ENCODE measurements around the gene SLC12A7.
A peak's percentile ranks its signal among the peaks of the same experiment; 100 is the strongest.
"Not testable (repeated sequence)": the region's sequence is repeated elsewhere in the genome, so short reads cannot be mapped to it uniquely, and the experiment has no call there.

The SLC12A7 gene

DNA sequence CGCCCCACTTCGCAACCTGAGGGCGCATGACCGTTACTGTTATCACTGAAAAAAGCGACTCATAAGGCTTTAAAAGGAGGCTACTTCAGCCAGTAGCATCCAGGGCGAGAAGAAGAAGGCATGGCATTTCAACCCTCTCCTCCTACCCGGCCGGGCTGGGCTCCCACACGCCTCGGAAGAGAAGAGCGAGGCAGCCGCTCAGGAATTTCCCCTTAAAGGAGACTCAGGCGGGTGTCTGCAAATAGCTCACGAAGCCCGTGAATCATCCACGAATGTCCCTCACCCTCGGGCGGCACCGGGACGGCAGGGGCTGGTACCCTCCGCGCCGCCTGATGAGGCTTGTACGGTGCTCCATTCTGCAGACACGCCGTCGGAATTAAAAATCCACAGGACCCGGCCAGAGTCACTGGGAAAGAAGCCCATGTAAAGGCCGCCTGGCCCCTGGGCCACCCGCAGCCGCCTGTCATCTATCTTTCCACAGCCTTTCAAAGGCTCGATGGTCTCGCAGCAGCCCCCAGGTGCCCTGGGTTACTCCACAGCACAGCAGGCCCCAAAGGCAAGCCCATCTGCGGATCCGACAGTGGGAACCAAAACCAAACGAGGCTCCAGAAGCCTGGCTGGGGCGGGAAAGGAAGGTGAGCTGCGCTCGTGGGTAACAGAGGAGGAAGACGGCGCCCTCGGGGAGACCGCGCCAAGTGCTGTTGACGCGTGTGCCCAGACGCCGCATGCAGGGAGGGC, 11.8 kb downstream of the SLC12A7 start:
- no peaks in the 10 kb centered on the region for H3K9me3 ChIP-seq (ENCODE audit: control insufficient read depth, insufficient read depth, low read length)
- peaks cover 4% of the 10 kb centered on the region; the same call in 1 of the 2 replicates for H3K36me3 ChIP-seq (ENCODE audit: control insufficient read depth, insufficient read depth, low read length)
- peaks cover 52% of the 10 kb centered on the region for H3K4me1 ChIP-seq (ENCODE audit: control insufficient read depth, insufficient read depth, low read length)
- H3K27ac ChIP-seq (ENCODE audit: low read depth, low read length), result peak overlapping the region; percentile 40
- no peak overlapping the region for H3K9ac ChIP-seq (ENCODE audit: low read depth, low read length)
- no peaks in the 10 kb centered on the region for H3K27me3 ChIP-seq (ENCODE audit: control insufficient read depth, insufficient read depth, low read length)
- H3K4me3 ChIP-seq (ENCODE audit: low read depth, low read length), result no peak overlapping the region

DNA sequence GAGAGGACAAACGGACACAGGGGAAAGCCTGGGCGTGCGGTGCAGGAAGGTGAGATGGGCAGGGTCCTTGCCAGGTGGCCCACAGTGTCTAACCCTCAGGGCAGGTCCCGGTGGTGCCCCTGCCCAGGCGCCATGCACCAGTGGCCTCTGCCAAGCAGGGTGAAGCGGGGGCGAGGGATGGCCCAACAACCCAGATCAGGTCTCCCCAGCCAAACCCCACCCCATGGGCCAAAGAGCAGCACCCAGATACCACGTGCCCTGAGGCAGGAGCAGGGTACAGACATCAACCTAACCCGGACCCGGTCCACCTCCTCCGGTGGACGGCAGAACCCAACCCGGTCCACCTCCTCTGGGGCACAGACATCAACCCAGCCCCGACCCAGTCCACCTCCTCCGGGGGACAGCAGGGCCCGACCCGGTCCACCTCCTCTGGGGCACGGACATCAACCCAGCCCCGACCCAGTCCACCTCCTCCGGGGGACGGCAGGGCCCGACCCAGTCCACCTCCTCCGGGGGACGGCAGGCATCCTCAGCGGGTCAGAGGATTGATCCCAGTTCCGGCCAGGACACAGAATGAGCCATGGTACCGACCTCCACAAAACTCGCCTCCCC, 12.8 kb downstream of the SLC12A7 start:
- Histone ChIP-seq H3K9ac (ENCODE audit: low read depth, low read length) (no peak overlapping the region), H3K4me1 (ENCODE audit: control insufficient read depth, insufficient read depth, low read length) (peaks cover 50% of the 10 kb centered on the region), H3K9me3 (ENCODE audit: control insufficient read depth, insufficient read depth, low read length) (no peaks in the 10 kb centered on the region), H3K27me3 (ENCODE audit: control insufficient read depth, insufficient read depth, low read length) (no peaks in the 10 kb centered on the region), H3K36me3 (ENCODE audit: control insufficient read depth, insufficient read depth, low read length) (peaks cover 4% of the 10 kb centered on the region; the same call in 1 of the 2 replicates), H3K27ac (ENCODE audit: low read depth, low read length) (peak overlapping the region; percentile 40), H3K4me3 (ENCODE audit: low read depth, low read length) (no peak overlapping the region)

DNA sequence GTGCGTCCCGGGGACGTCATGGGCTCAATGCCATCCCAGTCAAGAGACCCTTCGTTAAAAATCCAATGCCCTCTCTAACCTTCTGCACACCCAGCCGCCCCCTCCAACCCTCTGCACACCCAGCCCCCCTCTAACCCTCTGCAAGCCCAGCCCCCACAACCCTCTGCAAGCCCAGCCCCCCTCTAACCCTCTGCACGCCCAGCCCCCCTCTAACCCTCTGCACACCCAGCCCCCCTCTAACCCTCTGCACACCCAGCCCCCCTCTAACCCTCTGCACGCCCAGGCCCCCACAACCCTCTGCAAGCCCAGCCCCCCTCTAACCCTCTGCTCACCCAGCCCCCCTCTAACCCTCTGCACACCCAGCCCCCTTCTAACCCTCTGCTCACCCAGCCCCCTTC, 13.9 kb downstream of the SLC12A7 start:
- H3K4me3 ChIP-seq (ENCODE audit: low read depth, low read length); H3K27ac ChIP-seq (ENCODE audit: low read depth, low read length); H3K9ac ChIP-seq (ENCODE audit: low read depth, low read length); H3K27me3 ChIP-seq (ENCODE audit: control insufficient read depth, insufficient read depth, low read length); H3K36me3 ChIP-seq (ENCODE audit: control insufficient read depth, insufficient read depth, low read length); H3K9me3 ChIP-seq (ENCODE audit: control insufficient read depth, insufficient read depth, low read length): not testable (repeated sequence)
- H3K4me1 ChIP-seq (ENCODE audit: control insufficient read depth, insufficient read depth, low read length), result peaks cover 46% of the 10 kb centered on the region

DNA sequence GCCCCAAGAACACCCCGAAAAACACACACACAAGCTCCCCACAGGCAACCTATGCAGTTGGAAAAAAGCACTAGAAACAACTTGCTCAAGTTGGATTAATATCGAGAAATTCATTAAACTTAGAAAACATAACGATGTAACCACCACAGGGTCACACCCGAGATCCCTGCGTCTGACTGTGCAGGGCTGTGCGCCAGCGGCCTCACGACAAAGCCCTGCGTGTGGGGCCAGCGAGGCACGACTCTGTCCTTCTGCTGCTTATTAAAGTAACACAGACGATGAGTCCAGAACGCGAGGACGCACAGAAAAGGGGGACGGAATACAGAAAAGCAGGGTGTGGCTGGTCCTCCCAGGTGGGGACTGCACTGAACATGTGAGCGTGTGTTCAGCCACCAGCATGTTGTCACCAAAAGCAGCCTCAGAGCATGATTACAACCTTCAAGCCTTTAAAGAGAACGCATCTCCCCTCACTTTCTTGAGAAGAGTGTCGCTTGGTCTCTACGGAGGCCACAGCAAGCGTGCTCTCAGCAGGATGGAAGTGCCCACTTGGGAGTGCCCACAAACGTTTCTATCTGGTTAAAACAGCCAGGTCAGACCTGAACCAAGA, 14.4 kb downstream of the SLC12A7 start:
- H3K27me3 ChIP-seq (ENCODE audit: control insufficient read depth, insufficient read depth, low read length), result no peaks in the 10 kb centered on the region
- no peak overlapping the region for H3K9ac ChIP-seq (ENCODE audit: low read depth, low read length)
- peaks cover 43% of the 10 kb centered on the region for H3K4me1 ChIP-seq (ENCODE audit: control insufficient read depth, insufficient read depth, low read length)
- peaks cover 7% of the 10 kb centered on the region; the same call in 1 of the 2 replicates for H3K36me3 ChIP-seq (ENCODE audit: control insufficient read depth, insufficient read depth, low read length)
- no peak overlapping the region for H3K27ac ChIP-seq (ENCODE audit: low read depth, low read length)
- no peak overlapping the region for H3K4me3 ChIP-seq (ENCODE audit: low read depth, low read length)
- no peaks in the 10 kb centered on the region for H3K9me3 ChIP-seq (ENCODE audit: control insufficient read depth, insufficient read depth, low read length)

DNA sequence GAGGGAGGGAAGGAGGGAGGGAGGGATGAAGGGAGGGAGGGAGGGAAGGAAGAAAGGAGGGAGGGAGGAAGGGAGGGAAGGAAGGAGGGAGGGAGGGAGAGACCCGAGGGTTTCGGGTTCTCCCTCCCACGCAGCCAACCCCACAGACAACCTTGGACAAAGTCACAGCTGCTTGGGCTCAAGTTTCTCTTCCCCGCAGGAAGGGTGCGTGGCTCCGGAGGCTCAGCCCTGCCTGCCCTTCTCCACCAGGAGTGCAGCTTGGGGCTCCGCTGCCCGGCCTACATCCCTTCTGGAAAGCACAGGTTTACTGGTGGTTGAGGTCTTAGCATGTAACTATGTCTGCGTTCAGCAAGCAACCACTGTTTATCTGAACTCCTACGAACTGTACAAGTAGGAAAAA, 15.0 kb downstream of the SLC12A7 start:
- peaks cover 38% of the 10 kb centered on the region for H3K4me1 ChIP-seq (ENCODE audit: control insufficient read depth, insufficient read depth, low read length)
- H3K36me3 ChIP-seq (ENCODE audit: control insufficient read depth, insufficient read depth, low read length), result peaks cover 11% of the 10 kb centered on the region
- H3K27ac ChIP-seq (ENCODE audit: low read depth, low read length), result no peak overlapping the region

DNA sequence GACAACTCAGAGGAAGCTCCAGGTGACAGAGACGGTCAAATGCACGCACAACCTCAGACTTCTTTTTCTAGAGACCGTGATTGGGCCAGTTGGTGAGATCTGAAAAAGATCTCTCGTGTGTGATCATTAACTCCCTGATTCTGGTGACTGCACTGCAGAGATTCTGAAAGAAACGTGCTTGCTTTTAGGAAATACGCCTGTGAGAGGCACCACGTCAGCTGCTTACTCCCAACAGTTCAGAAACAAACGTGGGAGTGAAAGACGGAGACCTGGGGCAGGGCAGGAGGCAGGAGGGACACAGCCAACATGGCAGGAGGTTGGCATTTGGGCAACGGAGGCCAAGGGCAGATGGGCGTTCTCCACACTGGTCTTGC, 15.9 kb downstream of the SLC12A7 start:
- Histone ChIP-seq H3K27me3 (ENCODE audit: control insufficient read depth, insufficient read depth, low read length) (no peaks in the 10 kb centered on the region), H3K4me1 (ENCODE audit: control insufficient read depth, insufficient read depth, low read length) (peaks cover 32% of the 10 kb centered on the region), H3K36me3 (ENCODE audit: control insufficient read depth, insufficient read depth, low read length) (peaks cover 19% of the 10 kb centered on the region), H3K4me3 (ENCODE audit: low read depth, low read length) (no peak overlapping the region), H3K27ac (ENCODE audit: low read depth, low read length) (no peak overlapping the region), H3K9me3 (ENCODE audit: control insufficient read depth, insufficient read depth, low read length) (no peaks in the 10 kb centered on the region), H3K9ac (ENCODE audit: low read depth, low read length) (no peak overlapping the region)

More for the DNA sequence above, 15.0 kb downstream of the SLC12A7 start:
- no peaks in the 10 kb centered on the region for H3K27me3 ChIP-seq (ENCODE audit: control insufficient read depth, insufficient read depth, low read length)
- H3K4me3 ChIP-seq (ENCODE audit: low read depth, low read length), result no peak overlapping the region
- no peaks in the 10 kb centered on the region for H3K9me3 ChIP-seq (ENCODE audit: control insufficient read depth, insufficient read depth, low read length)
- H3K9ac ChIP-seq (ENCODE audit: low read depth, low read length), result no peak overlapping the region

DNA sequence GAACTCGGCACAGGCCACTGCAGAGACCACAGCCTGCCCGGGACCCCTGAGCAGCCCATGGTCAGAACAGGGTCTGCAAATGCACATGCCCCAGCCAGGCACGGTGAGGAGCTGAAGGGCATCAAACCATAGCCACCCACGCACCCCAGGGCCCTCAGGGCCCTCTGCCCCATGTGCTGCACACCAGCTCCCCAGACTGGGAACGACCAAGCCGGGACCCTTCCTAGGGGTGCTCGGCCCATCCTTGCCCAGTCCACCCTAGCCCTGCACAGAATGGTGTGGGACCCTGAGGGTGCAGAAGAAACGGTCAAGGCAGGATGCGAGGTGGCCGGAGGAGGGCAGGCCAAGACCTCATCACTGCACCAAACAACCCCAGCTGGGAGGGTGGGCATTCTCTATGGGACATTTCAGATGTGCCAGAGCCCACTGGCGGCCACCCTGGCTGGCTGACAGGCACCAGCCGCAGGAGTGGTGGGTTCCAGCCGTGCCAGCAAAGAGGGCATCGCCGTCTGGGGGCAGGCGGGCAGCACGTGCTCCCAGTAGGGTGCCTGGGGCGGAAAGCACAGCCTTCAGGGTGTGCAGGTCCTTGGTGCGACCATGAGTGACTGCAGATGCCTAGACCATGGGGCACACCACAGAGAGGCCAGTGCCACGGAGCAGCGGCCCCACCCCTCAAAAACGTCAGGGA, 16.4 kb downstream of the SLC12A7 start:
- Histone ChIP-seq H3K9me3 (ENCODE audit: control insufficient read depth, insufficient read depth, low read length) (no peaks in the 10 kb centered on the region), H3K4me3 (ENCODE audit: low read depth, low read length) (no peak overlapping the region), H3K9ac (ENCODE audit: low read depth, low read length) (no peak overlapping the region), H3K27me3 (ENCODE audit: control insufficient read depth, insufficient read depth, low read length) (no peaks in the 10 kb centered on the region), H3K27ac (ENCODE audit: low read depth, low read length) (no peak overlapping the region), H3K4me1 (ENCODE audit: control insufficient read depth, insufficient read depth, low read length) (peaks cover 26% of the 10 kb centered on the region), H3K36me3 (ENCODE audit: control insufficient read depth, insufficient read depth, low read length) (peaks cover 20% of the 10 kb centered on the region)

DNA sequence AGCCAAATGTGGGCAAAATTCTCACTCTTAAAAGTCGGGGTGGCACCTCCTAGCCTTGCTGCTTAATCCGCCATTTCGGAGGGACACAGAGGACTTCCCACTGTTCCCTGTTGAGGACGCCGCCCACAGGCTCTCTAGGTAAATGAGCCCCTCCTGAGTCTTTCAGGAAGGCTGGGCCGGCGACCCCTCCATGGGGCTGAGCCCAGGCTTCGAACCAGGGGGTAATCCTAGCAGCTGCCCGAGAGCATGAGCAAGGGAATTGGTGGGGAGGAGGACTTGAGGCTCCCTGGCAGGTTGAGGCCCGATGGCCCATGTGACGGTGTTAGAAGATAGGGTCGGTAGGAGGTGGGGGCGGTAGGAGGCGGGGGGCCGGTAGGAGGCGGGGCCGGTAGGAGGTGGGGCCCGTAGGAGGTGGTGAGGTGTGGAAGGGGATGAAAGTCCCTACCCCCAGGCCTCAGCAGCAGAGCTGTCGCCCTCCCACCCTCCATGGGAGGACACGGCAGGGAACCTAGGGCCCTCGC, 17.1 kb downstream of the SLC12A7 start:
- Histone ChIP-seq H3K4me3 (ENCODE audit: low read depth, low read length) (no peak overlapping the region), H3K36me3 (ENCODE audit: control insufficient read depth, insufficient read depth, low read length) (peaks cover 20% of the 10 kb centered on the region), H3K27ac (ENCODE audit: low read depth, low read length) (no peak overlapping the region), H3K4me1 (ENCODE audit: control insufficient read depth, insufficient read depth, low read length) (peaks cover 20% of the 10 kb centered on the region), H3K27me3 (ENCODE audit: control insufficient read depth, insufficient read depth, low read length) (no peaks in the 10 kb centered on the region), H3K9ac (ENCODE audit: low read depth, low read length) (no peak overlapping the region), H3K9me3 (ENCODE audit: control insufficient read depth, insufficient read depth, low read length) (no peaks in the 10 kb centered on the region)

DNA sequence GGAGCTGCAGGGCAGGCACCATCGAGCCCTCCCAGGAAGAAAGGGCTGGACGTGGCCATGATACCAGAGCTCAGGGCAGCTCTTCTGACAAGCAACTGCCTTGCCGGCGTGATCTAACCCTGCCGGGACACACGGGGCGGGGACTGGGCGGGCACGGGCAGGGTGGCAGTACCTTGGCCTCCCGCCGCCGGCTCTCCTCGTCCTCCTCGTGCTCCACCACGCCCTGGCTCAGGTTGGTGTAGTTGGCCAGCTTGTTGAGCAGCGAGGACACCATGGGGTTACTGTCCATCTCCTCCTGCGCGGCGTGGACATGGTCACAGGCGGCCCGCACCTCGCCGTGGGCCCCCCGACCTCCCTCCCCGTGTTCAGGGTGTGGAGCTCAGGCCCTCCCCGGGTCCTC, 18.5 kb downstream of the SLC12A7 start:
- H3K9ac ChIP-seq (ENCODE audit: low read depth, low read length), result no peak overlapping the region
- no peak overlapping the region for H3K4me3 ChIP-seq (ENCODE audit: low read depth, low read length)
- no peaks in the 10 kb centered on the region for H3K27me3 ChIP-seq (ENCODE audit: control insufficient read depth, insufficient read depth, low read length)
- peaks cover 20% of the 10 kb centered on the region for H3K36me3 ChIP-seq (ENCODE audit: control insufficient read depth, insufficient read depth, low read length)
- no peaks in the 10 kb centered on the region for H3K9me3 ChIP-seq (ENCODE audit: control insufficient read depth, insufficient read depth, low read length)
- H3K4me1 ChIP-seq (ENCODE audit: control insufficient read depth, insufficient read depth, low read length), result peaks cover 9% of the 10 kb centered on the region
- no peak overlapping the region for H3K27ac ChIP-seq (ENCODE audit: low read depth, low read length)

DNA sequence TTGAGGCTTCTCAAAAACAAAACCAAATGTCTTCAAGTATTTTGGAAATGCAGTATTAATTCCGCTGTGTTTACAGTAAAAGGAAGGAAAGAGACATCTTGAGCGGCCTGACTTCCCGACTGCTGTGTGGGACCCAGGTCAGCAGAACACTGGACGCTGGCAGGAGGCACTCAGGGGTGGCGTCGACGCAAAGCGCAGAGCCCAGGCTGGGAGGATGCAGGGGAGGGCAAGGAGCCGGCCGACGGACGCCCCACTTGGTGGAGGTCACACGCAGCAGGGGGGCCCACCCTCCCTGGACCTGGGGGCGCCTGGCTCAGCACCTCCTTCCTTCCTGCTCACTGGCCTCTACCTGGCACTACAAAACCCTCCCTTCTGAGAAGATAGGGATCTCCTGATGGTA, 19.7 kb downstream of the SLC12A7 start:
- H3K27me3 ChIP-seq (ENCODE audit: control insufficient read depth, insufficient read depth, low read length), result no peaks in the 10 kb centered on the region
- H3K27ac ChIP-seq (ENCODE audit: low read depth, low read length), result no peak overlapping the region
- no peak overlapping the region for H3K9ac ChIP-seq (ENCODE audit: low read depth, low read length)
- no peaks in the 10 kb centered on the region for H3K9me3 ChIP-seq (ENCODE audit: control insufficient read depth, insufficient read depth, low read length)
- peaks cover 2% of the 10 kb centered on the region; the same call in 1 of the 2 replicates for H3K4me1 ChIP-seq (ENCODE audit: control insufficient read depth, insufficient read depth, low read length)
- H3K36me3 ChIP-seq (ENCODE audit: control insufficient read depth, insufficient read depth, low read length), result peaks cover 32% of the 10 kb centered on the region
- no peak overlapping the region for H3K4me3 ChIP-seq (ENCODE audit: low read depth, low read length)

All from HUES48 (cell line).